GM19043 (cell line): Measurements from ENCODE around the gene TXNL4A.
A peak's percentile ranks its signal among the peaks of the same experiment; 100 is the strongest.
"Not testable (repeated sequence)": the region's sequence is repeated elsewhere in the genome, so short reads cannot be mapped to it uniquely, and the experiment has no call there.

Experiments used
- ATAC-seq: cut with Tn5 transposase; IDR thresholded peaks from one replicate; pipeline ENCODE4 v1.9.1; 2021; ENCODE audit warnings: low read depth; ENCODE audit not compliant: unreplicated experiment

Gene TXNL4A

GRCh38 chr18:79999701-80000100 lies 11.3 kb upstream of the TXNL4A start:
- not testable (repeated sequence) for ATAC-seq

- no peak for ATAC-seq
Observed at GRCh38 chr18:79991494-79991893, 3.1 kb upstream of the TXNL4A start.

GRCh38 chr18:79989195-79989497 lies 783 bp upstream of the TXNL4A start:
- ATAC-seq: no peak

- peak; percentile 49 for ATAC-seq
Observed at GRCh38 chr18:79988071-79988450, 302 bp downstream of the TXNL4A start.

GRCh38 chr18:79987566-79987965 lies 797 bp downstream of the TXNL4A start:
- no peak for ATAC-seq

GRCh38 chr18:79986726-79987125 lies 1.6 kb downstream of the TXNL4A start:
- no peak for ATAC-seq

GRCh38 chr18:79985172-79985571 lies 3.2 kb downstream of the TXNL4A start:
- no peak for ATAC-seq

- ATAC-seq: no peak
Observed at GRCh38 chr18:79983793-79984192, 4.6 kb downstream of the TXNL4A start.

- ATAC-seq: no peak
Observed at GRCh38 chr18:79983253-79983652, 5.1 kb downstream of the TXNL4A start.

GRCh38 chr18:79982736-79983135 lies 5.6 kb downstream of the TXNL4A start:
- no peak for ATAC-seq

GRCh38 chr18:79980585-79980984 lies 7.8 kb downstream of the TXNL4A start:
- ATAC-seq: no peak

GRCh38 chr18:79979843-79980242 lies 8.5 kb downstream of the TXNL4A start:
- ATAC-seq: no peak

GRCh38 chr18:79975985-79976680 lies 12.2 kb downstream of the TXNL4A start:
- no peak for ATAC-seq

GRCh38 chr18:79975043-79975442 lies 13.3 kb downstream of the TXNL4A start:
- no peak for ATAC-seq

GRCh38 chr18:79974025-79974654 lies 14.2 kb downstream of the TXNL4A start:
- no peak for ATAC-seq

- no peak for ATAC-seq
Observed at GRCh38 chr18:79973517-79973916, 14.8 kb downstream of the TXNL4A start.

GRCh38 chr18:79972720-79973119 lies 15.6 kb downstream of the TXNL4A start:
- no peak for ATAC-seq

- no peak for ATAC-seq
Observed at GRCh38 chr18:79971986-79972385, 16.4 kb downstream of the TXNL4A start.

- no peak for ATAC-seq
Observed at GRCh38 chr18:79971211-79971952, 17.0 kb downstream of the TXNL4A start.

- no peak for ATAC-seq
Observed at GRCh38 chr18:79970419-79971133, 17.8 kb downstream of the TXNL4A start.
